Neural cell (in vitro differentiated cells): ENCODE measurements around the gene PAPOLG. TPM values are rescaled to one million over a fixed set of nuclear protein-coding genes. Genes with fewer than 3 reads are reported as not detected.

ENCODE experiments used
- H2AFZ ChIP-seq: fragments of 200-600, 300-800 bp; sonication (generic), shearing (Covaris generic); 2 replicates; pipeline ENCODE4 v1.6.0; 2014; ENCODE audit warnings: low read depth, mild to moderate bottlenecking, antibody characterized with exemption, low read length, moderate library complexity
- H3F3A ChIP-seq: fragments of 200-600 bp; shearing (Covaris generic); 2 replicates; pipeline ENCODE4 v1.6.1; 2016; ENCODE audit warnings: mild to moderate bottlenecking, moderate library complexity, mixed read lengths, antibody characterized with exemption, low read length; ENCODE audit not compliant: insufficient read depth, poor library complexity, severe bottlenecking
- H3K27ac ChIP-seq: fragments of 200-600, 300-800 bp; sonication (generic), shearing (Covaris generic); 2 replicates; pipeline ENCODE4 v1.5.1; 2014; ENCODE audit warnings: mild to moderate bottlenecking, low read length, moderate library complexity
- H3K27me3 ChIP-seq: fragments of 300-800, 200-600 bp; sonication (generic), shearing (Covaris generic); 2 replicates; pipeline ENCODE4 v1.6.0; 2014; ENCODE audit warnings: mild to moderate bottlenecking, low read depth, low read length, moderate library complexity; ENCODE audit not compliant: insufficient read depth
- H3K36me3 ChIP-seq: fragments of 300-800, 200-600 bp; sonication (generic), shearing (Covaris generic); 2 replicates; pipeline ENCODE4 v1.5.1; 2014; ENCODE audit warnings: mild to moderate bottlenecking, antibody characterized with exemption, low read length, moderate library complexity; ENCODE audit not compliant: insufficient read depth
- H3K4me2 ChIP-seq: fragments of 300-800, 200-600 bp; sonication (generic), shearing (Covaris generic); 2 replicates; pipeline ENCODE4 v1.6.0; 2014; ENCODE audit warnings: mild to moderate bottlenecking, low read length
- H3K4me3 ChIP-seq: fragments of 300-800, 200-600 bp; sonication (generic), shearing (Covaris generic); 2 replicates; pipeline ENCODE4 v1.5.1; 2014; ENCODE audit warnings: mild to moderate bottlenecking, low read length, moderate library complexity
- H3K79me2 ChIP-seq: fragments of 200-600 bp; shearing (Covaris generic); replicated peaks from 2 replicates; pipeline ENCODE4 v1.6.0; 2014; ENCODE audit warnings: mild to moderate bottlenecking, low read length, moderate library complexity; ENCODE audit not compliant: insufficient read depth
- H3K9ac ChIP-seq: fragments of 300-800, 200-600 bp; sonication (generic), shearing (Covaris generic); 2 replicates; pipeline ENCODE4 v1.6.1; 2016; ENCODE audit warnings: mild to moderate bottlenecking, low read length, mixed read lengths
- H3K9me2 ChIP-seq: fragments of 200-600 bp; shearing (Covaris generic); 2 replicates; pipeline ENCODE4 v1.6.1; 2016; ENCODE audit warnings: mild to moderate bottlenecking, low read length, mixed read lengths; ENCODE audit not compliant: insufficient read depth
- H3K9me3 ChIP-seq: fragments of 200-600, 300-800 bp; sonication (generic), shearing (Covaris generic); 2 replicates; pipeline ENCODE4 v1.6.1; 2016; ENCODE audit warnings: mild to moderate bottlenecking, mixed run types, low read length, moderate library complexity, mixed read lengths
- H4K20me1 ChIP-seq: fragments of 200-600 bp; shearing (Covaris generic); 2 replicates; pipeline ENCODE4 v1.6.1; 2016; ENCODE audit warnings: mild to moderate bottlenecking, mixed run types; ENCODE audit not compliant: insufficient read depth
- EP300 ChIP-seq: fragments of 450-650 bp; conservative IDR thresholded peaks from 2 replicates; pipeline ENCODE4 v1.6.1; 2014; ENCODE audit warnings: antibody characterized with exemption, mild to moderate bottlenecking, moderate library complexity; ENCODE audit not compliant: poor library complexity, severe bottlenecking
- EZH2 ChIP-seq: fragments of 200-600, 300-800 bp; shearing (Covaris generic), sonication (generic); IDR thresholded peaks from 2 replicates; pipeline ENCODE4 v1.6.1; 2014; ENCODE audit warnings: antibody characterized with exemption, low read length, borderline replicate concordance, mild to moderate bottlenecking; ENCODE audit not compliant: insufficient read depth, poor library complexity, severe bottlenecking
- MXI1 ChIP-seq: fragments of 450-650 bp; conservative IDR thresholded peaks from 2 replicates; pipeline ENCODE4 v1.6.1; 2014; ENCODE audit warnings: antibody characterized with exemption, mild to moderate bottlenecking; ENCODE audit not compliant: poor library complexity, severe bottlenecking
- POLR2AphosphoS5 ChIP-seq: IDR thresholded peaks from 2 replicates; pipeline ENCODE4 v1.6.1; 2012
- RAD21 ChIP-seq: fragments of 450-650 bp; conservative IDR thresholded peaks from 2 replicates; pipeline ENCODE4 v1.6.1; 2014; ENCODE audit warnings: antibody characterized with exemption, mild to moderate bottlenecking, moderate library complexity
- REST ChIP-seq: IDR thresholded peaks from 2 replicates; pipeline ENCODE4 v1.6.1; 2012; ENCODE audit warnings: borderline replicate concordance
- SMC3 ChIP-seq: fragments of 450-650 bp; conservative IDR thresholded peaks from 2 replicates; pipeline ENCODE4 v1.6.1; 2014; ENCODE audit warnings: antibody characterized with exemption, mild to moderate bottlenecking, moderate library complexity; ENCODE audit not compliant: poor library complexity
- TAF1 ChIP-seq: IDR thresholded peaks from 2 replicates; pipeline ENCODE4 v1.6.1; 2012; ENCODE audit warnings: low read depth
- polyA plus RNA-seq: library from polyadenylated mRNA; depleted of rRNA; stranded (reverse); fragments of >200 nt; gene quantifications from 2 replicates; pipeline ENCODE4 v1.2.3, GENCODE V29; 2014
- TF ChIP-seq, protein P1 (sequence below): fragments of 450-650 bp; IDR thresholded peaks from 2 replicates; pipeline ENCODE4 v1.5.1; 2014; ENCODE audit warnings: antibody characterized with exemption, mild to moderate bottlenecking, moderate library complexity; ENCODE audit not compliant: poor library complexity, severe bottlenecking

The PAPOLG gene
- polyA plus RNA-seq, 1 donor from 2014 or later, result 31.2 TPM

DNA sequence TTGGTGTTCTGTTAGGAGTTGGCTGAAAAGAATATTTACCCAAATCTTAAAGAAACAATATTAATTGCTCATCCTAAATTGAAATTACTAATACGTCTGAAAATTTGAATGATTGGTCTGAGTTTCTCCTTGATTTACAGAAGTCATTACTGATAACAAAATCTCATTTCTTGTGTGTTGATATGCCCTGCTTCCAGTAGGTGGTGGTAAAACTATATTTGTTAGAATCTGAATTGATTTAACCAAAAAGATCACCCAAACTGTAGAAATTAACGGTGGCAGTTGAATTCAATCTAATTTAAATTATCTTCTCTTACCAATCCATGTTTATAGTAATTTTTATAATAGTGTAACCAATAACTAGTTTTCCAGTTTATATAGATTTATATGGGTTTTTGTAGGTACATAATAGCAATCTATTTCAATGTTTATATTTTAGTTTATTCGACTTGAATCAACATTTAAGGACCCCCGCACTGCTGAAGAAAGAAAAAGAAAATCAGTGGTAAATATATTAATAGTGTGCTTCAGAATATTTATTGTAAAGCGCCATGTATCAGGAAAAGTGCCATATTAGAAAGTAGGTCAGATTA lies 38.3 kb downstream of the PAPOLG start:
- no peaks in the 10 kb centered on the region for H3K9me2 ChIP-seq
- no peak overlapping the region for H3K4me2 ChIP-seq
- H3K36me3 ChIP-seq, result peaks cover 11% of the 10 kb centered on the region
- no peaks in the 10 kb centered on the region for H3K9me3 ChIP-seq
- no peaks in the 10 kb centered on the region for H3K27me3 ChIP-seq
- H4K20me1 ChIP-seq, result no peaks in the 10 kb centered on the region
- no peaks in the 10 kb centered on the region for H3F3A ChIP-seq
- no peak overlapping the region for H3K9ac ChIP-seq
- no peak overlapping the region for H3K4me3 ChIP-seq
- no peaks in the 10 kb centered on the region for H3K79me2 ChIP-seq
- TF ChIP-seq EZH2, result no peak
- no peak for TF ChIP-seq POLR2AphosphoS5
- peak; percentile 67 for TF ChIP-seq SMC3
- TF ChIP-seq, protein P1, sequence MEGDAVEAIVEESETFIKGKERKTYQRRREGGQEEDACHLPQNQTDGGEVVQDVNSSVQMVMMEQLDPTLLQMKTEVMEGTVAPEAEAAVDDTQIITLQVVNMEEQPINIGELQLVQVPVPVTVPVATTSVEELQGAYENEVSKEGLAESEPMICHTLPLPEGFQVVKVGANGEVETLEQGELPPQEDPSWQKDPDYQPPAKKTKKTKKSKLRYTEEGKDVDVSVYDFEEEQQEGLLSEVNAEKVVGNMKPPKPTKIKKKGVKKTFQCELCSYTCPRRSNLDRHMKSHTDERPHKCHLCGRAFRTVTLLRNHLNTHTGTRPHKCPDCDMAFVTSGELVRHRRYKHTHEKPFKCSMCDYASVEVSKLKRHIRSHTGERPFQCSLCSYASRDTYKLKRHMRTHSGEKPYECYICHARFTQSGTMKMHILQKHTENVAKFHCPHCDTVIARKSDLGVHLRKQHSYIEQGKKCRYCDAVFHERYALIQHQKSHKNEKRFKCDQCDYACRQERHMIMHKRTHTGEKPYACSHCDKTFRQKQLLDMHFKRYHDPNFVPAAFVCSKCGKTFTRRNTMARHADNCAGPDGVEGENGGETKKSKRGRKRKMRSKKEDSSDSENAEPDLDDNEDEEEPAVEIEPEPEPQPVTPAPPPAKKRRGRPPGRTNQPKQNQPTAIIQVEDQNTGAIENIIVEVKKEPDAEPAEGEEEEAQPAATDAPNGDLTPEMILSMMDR, result peak; percentile 67
- TF ChIP-seq EP300, result no peak
- TF ChIP-seq REST, result no peak
- TF ChIP-seq MXI1, result no peak
- TF ChIP-seq RAD21, result peak; percentile 67
- TF ChIP-seq TAF1, result no peak
- H3K27ac ChIP-seq, result no peak overlapping the region
- no peak overlapping the region for H2AFZ ChIP-seq

- TF ChIP-seq RAD21 (no peak), TAF1 (no peak), EZH2 (no peak), SMC3 (no peak), EP300 (peak; percentile 17), POLR2AphosphoS5 (peak; percentile 12)
- TF ChIP-seq, protein P1, result no peak
- H3K79me2 ChIP-seq, result no peaks in the 10 kb centered on the region
- H3K36me3 ChIP-seq, result peaks cover 14% of the 10 kb centered on the region
- H4K20me1 ChIP-seq, result no peaks in the 10 kb centered on the region
- no peaks in the 10 kb centered on the region for H3F3A ChIP-seq
- no peak overlapping the region for H3K4me3 ChIP-seq
- H3K4me2 ChIP-seq, result no peak overlapping the region
- H3K9ac ChIP-seq, result no peak overlapping the region
- no peaks in the 10 kb centered on the region for H3K9me2 ChIP-seq
- H3K27ac ChIP-seq, result no peak overlapping the region
- no peaks in the 10 kb centered on the region for H3K27me3 ChIP-seq
- H3K9me3 ChIP-seq, result no peaks in the 10 kb centered on the region
- H2AFZ ChIP-seq, result no peak overlapping the region
Observed at GRCh38 chr2:60796573-60797509, 40.8 kb downstream of the PAPOLG start.
